ENCODE results near the gene MT1F. TPM values are rescaled to one million over a fixed set of nuclear protein-coding genes. Genes with fewer than 3 reads are reported as not detected.

The MT1F gene
- total and polyA plus RNA-seq, 10 of the 15 experiments (the other 5 are each of a cell fraction or from before 2014, with no cell fraction given) = 0.28 to 2.5 (median 1.1) TPM; not detected in 1

DNA sequence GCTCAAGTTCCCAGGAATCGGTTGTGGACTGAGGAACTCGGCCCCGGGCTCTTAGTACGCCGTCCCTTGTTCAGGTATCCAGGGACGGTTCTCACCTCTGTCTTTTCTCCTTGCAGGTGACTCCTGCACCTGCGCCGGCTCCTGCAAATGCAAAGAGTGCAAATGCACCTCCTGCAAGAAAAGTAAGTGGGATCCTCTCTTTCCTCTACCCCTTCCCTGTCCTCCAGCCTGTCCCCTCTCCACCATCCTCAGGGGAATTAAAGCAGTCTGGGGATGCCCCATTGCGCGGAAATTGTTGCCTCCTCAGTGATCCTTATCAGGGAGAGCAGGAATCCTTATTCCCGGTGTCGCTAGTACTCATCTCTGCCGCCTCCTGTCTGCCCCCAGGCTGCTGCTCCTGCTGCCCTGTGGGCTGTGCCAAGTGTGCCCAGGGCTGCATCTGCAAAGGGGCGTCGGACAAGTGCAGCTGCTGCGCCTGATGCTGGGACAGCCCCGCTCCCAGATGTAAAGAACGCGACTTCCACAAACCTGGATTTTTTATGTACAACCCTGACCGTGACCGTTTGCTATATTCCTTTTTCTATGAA lies 48.8 kb upstream of the MT1F start:
- in situ Hi-C loops (cut with MboI) = no loop called here
- no peaks in the 10 kb centered on the region; a peak in 1 of 4 replicates for H3K27me3 ChIP-seq (replicated peaks in 1 of 2; ENCODE audit: control insufficient read depth in 2 of 2, insufficient read depth in 2 of 2, low read length in 1 of 2)
- H2AFZ ChIP-seq (ENCODE audit: control insufficient read depth, low read depth, low read length) = no peak overlapping the region; the same call in 1 of the 2 replicates
- H3K9ac ChIP-seq (ENCODE audit: control insufficient read depth, insufficient read depth, low read length) = peak overlapping the region; percentile 21; the same call in 1 of the 2 replicates
- H3K9me3 ChIP-seq (replicated peaks; ENCODE audit: control insufficient read depth, insufficient read depth, low read length) = no peaks in the 10 kb centered on the region
- no peak for DNase-seq (ENCODE audit: low read depth, low spot score)
- peaks cover 25% of the 10 kb centered on the region for H3K4me1 ChIP-seq (ENCODE audit: control insufficient read depth, insufficient read depth, low read length)
- POLR2A ChIA-PET = interaction anchor here (1.2 to 1.7 kb wide), 3 partner anchors 17 to 74 kb away, joined by 3 to 6 read pairs (median 3); partner anchors contain the start of genes MT1E and MT1X
- H4K20me1 ChIP-seq (ENCODE audit: control insufficient read depth, insufficient read depth) = no peaks in the 10 kb centered on the region
- H3K79me2 ChIP-seq (ENCODE audit: control insufficient read depth, insufficient read depth, low read length) = no peaks in the 10 kb centered on the region
- peak overlapping the region; percentile 82 for H3K4me2 ChIP-seq (ENCODE audit: control insufficient read depth, insufficient read depth)
- WGBS (ENCODE audit: insufficient coverage, insufficient replicate concordance, low lambda C conversion rate, missing lambda C conversion rate) = under 1% methylated on average over 21 of the region's 21 CpGs
- no peaks in the 10 kb centered on the region for H3K36me3 ChIP-seq (ENCODE audit: control insufficient read depth in 2 of 2, insufficient read depth in 2 of 2, low read length in 1 of 2)
- RAD21 ChIA-PET (ENCODE audit: unreplicated experiment) = interaction anchor here (1.0 to 4.6 kb wide), 7 partner anchors 15 to 93 kb away, joined by 4 to 23 read pairs (median 5); partner anchors contain the start of gene MT1E
- CTCF ChIA-PET = interaction anchor here (0.6 to 10.0 kb wide), 7 partner anchors 8 to 93 kb away, joined by 3 to 77 read pairs (median 5); partner anchors contain the start of gene MT1E
- no peak overlapping the region for H3K27ac ChIP-seq (ENCODE audit: control insufficient read depth, insufficient read depth)
- TSS peak; percentile 100 for BruUV-seq (replicated peaks)
- no peak for TF ChIP-seq FOS (IDR thresholded peaks at IDR 0.05; ENCODE audit: borderline replicate concordance, extremely low read depth, insufficient read length)
- 0 out of 2 replicates have a peak, but pooled peaks have one; percentile 36 for TF ChIP-seq DPF2 (IDR thresholded peaks at IDR 0.05)
- TF ChIP-seq HDAC2 (IDR thresholded peaks at IDR 0.05) = no peak
- TF ChIP-seq KDM1A (IDR thresholded peaks at IDR 0.05; ENCODE audit: borderline replicate concordance) = no peak
- TF ChIP-seq SRF (IDR thresholded peaks at IDR 0.05; ENCODE audit: low read depth in 2 of 2, low read length in 2 of 2) = no peak
- TF ChIP-seq, protein P1, sequence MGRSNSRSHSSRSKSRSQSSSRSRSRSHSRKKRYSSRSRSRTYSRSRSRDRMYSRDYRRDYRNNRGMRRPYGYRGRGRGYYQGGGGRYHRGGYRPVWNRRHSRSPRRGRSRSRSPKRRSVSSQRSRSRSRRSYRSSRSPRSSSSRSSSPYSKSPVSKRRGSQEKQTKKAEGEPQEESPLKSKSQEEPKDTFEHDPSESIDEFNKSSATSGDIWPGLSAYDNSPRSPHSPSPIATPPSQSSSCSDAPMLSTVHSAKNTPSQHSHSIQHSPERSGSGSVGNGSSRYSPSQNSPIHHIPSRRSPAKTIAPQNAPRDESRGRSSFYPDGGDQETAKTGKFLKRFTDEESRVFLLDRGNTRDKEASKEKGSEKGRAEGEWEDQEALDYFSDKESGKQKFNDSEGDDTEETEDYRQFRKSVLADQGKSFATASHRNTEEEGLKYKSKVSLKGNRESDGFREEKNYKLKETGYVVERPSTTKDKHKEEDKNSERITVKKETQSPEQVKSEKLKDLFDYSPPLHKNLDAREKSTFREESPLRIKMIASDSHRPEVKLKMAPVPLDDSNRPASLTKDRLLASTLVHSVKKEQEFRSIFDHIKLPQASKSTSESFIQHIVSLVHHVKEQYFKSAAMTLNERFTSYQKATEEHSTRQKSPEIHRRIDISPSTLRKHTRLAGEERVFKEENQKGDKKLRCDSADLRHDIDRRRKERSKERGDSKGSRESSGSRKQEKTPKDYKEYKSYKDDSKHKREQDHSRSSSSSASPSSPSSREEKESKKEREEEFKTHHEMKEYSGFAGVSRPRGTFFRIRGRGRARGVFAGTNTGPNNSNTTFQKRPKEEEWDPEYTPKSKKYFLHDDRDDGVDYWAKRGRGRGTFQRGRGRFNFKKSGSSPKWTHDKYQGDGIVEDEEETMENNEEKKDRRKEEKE (IDR thresholded peaks at IDR 0.05) = no peak
- peak; percentile 2 for TF ChIP-seq MEF2B (IDR thresholded peaks at IDR 0.05; ENCODE audit: partially characterized antibody, poor library complexity, severe bottlenecking)
- SMC1A ChIA-PET (ENCODE audit: uncharacterized antibody, unreplicated experiment) = interaction anchor here (1.5 to 4.6 kb wide), 3 partner anchors 20 to 92 kb away, joined by 6 to 27 read pairs (median 9); no protein-coding TSS in a partner anchor
- intact Hi-C loops (cut with micrococcal nuclease; ENCODE audit: unreplicated experiment) = loop anchor here (1.0 kb wide), 2 partner anchors 21 to 73 kb away; partner anchors contain the start of gene MT1X
- FAIRE-seq = no peak
- peak overlapping the region; percentile 70 for H3K4me3 ChIP-seq
- ATAC-seq = peak; percentile 7; the same call in 2 of the 3 replicates

Measured in GM12878 (cell line).